H9 (cell line): ENCODE results near the gene NEURL1. TPM values are rescaled to one million over a fixed set of nuclear protein-coding genes. Genes with fewer than 3 reads are reported as not detected.

Experiments used
- DNase-seq: peaks from one replicate; pipeline ENCODE4 v3.0.0-alpha.2; 2017
- H2AFZ ChIP-seq: one replicate; pipeline ENCODE4 v1.6.1; 2013; ENCODE audit warnings: mild to moderate bottlenecking, low read length, control low read depth, moderate library complexity
- H2AK5ac ChIP-seq: 2 replicates; pipeline ENCODE4 v1.6.1; 2013; ENCODE audit warnings: low read length, control low read depth, mixed read lengths; ENCODE audit not compliant: insufficient read length
- H2BK120ac ChIP-seq: one replicate; pipeline ENCODE4 v1.6.1; 2013; ENCODE audit warnings: low read depth, mild to moderate bottlenecking, low read length, control low read depth, inconsistent platforms; ENCODE audit not compliant: poor library complexity, severe bottlenecking
- H2BK12ac ChIP-seq: 2 replicates; pipeline ENCODE4 v1.6.1; 2013; ENCODE audit warnings: low read length, control low read depth, mixed read lengths, low read depth; ENCODE audit not compliant: insufficient read length
- H2BK15ac ChIP-seq: 2 replicates; pipeline ENCODE4 v1.6.1; 2013; ENCODE audit warnings: low read depth, low read length, control low read depth
- H2BK20ac ChIP-seq: one replicate; pipeline ENCODE4 v1.6.1; 2013; ENCODE audit warnings: low read depth, mild to moderate bottlenecking, low read length, control low read depth, inconsistent platforms; ENCODE audit not compliant: poor library complexity, severe bottlenecking
- H2BK5ac ChIP-seq: 2 replicates; pipeline ENCODE4 v1.6.1; 2013; ENCODE audit warnings: low read length, control low read depth, mixed read lengths; ENCODE audit not compliant: insufficient read length
- H3K14ac ChIP-seq: 2 replicates; pipeline ENCODE4 v1.6.1; 2013; ENCODE audit warnings: low read length, control low read depth; ENCODE audit not compliant: insufficient read depth
- H3K18ac ChIP-seq: 2 replicates; pipeline ENCODE4 v1.6.1; 2013; ENCODE audit warnings: low read depth, mild to moderate bottlenecking, mixed read lengths, low read length, control low read depth; ENCODE audit not compliant: insufficient read length
- H3K23ac ChIP-seq: 2 replicates; pipeline ENCODE4 v1.6.1; 2013; ENCODE audit warnings: low read length, control low read depth, mixed read lengths, low read depth; ENCODE audit not compliant: insufficient read length
- H3K23me2 ChIP-seq: 2 replicates; pipeline ENCODE4 v1.6.1; 2013; ENCODE audit warnings: low read depth, mild to moderate bottlenecking, mixed read lengths, low read length, control low read depth; ENCODE audit not compliant: insufficient read length, poor library complexity, severe bottlenecking
- H3K27ac ChIP-seq: 2 replicates; pipeline ENCODE4 v1.5.1; 2013; ENCODE audit warnings: low read length, control low read depth, mixed read lengths, low read depth; ENCODE audit not compliant: insufficient read length
- H3K27me3 ChIP-seq: 2 replicates; pipeline ENCODE4 v1.6.1; 2013; ENCODE audit warnings: low read length, control low read depth, inconsistent platforms; ENCODE audit not compliant: insufficient read depth
- H3K4ac ChIP-seq: 2 replicates; pipeline ENCODE4 v1.6.1; 2013; ENCODE audit warnings: low read depth, mild to moderate bottlenecking, control low read depth, inconsistent platforms, low read length, moderate library complexity
- H3K4me1 ChIP-seq: 2 replicates; pipeline ENCODE4 v1.6.1; 2013; ENCODE audit warnings: low read length, control low read depth, inconsistent platforms; ENCODE audit not compliant: insufficient read depth
- H3K4me2 ChIP-seq: 2 replicates; pipeline ENCODE4 v1.6.1; 2013; ENCODE audit warnings: low read length, control low read depth, mixed read lengths; ENCODE audit not compliant: insufficient read length, insufficient read depth
- H3K56ac ChIP-seq: 2 replicates; pipeline ENCODE4 v1.6.1; 2013; ENCODE audit warnings: low read depth, mild to moderate bottlenecking, mixed read lengths, low read length, control low read depth; ENCODE audit not compliant: insufficient read length
- H3K79me1 ChIP-seq: 2 replicates; pipeline ENCODE4 v1.6.1; 2013; ENCODE audit warnings: low read depth, mild to moderate bottlenecking, moderate library complexity, low read length, control low read depth, inconsistent platforms; ENCODE audit not compliant: insufficient read depth, poor library complexity, severe bottlenecking
- H3K79me2 ChIP-seq: 2 replicates; pipeline ENCODE4 v1.6.1; 2013; ENCODE audit warnings: low read length, control low read depth, inconsistent platforms; ENCODE audit not compliant: insufficient read depth
- H3K9ac ChIP-seq: 2 replicates; pipeline ENCODE4 v1.6.1; 2013; ENCODE audit warnings: low read length, control low read depth, mixed read lengths; ENCODE audit not compliant: insufficient read length; ENCODE audit errors: extremely low read depth
- H3K9me3 ChIP-seq: one replicate; pipeline ENCODE4 v1.6.1; 2013; ENCODE audit warnings: low read depth, low read length, inconsistent platforms; ENCODE audit not compliant: control insufficient read depth
- H3T11ph ChIP-seq: one replicate; pipeline ENCODE4 v1.6.1; 2013; ENCODE audit warnings: mild to moderate bottlenecking, low read length, control low read depth, inconsistent platforms
- H4K20me1 ChIP-seq: one replicate; pipeline ENCODE4 v1.6.1; 2013; ENCODE audit not compliant: control insufficient read depth, insufficient read length, insufficient read depth
- H4K5ac ChIP-seq: 2 replicates; pipeline ENCODE4 v1.6.1; 2013; ENCODE audit warnings: low read depth, mild to moderate bottlenecking, mixed read lengths, low read length, control low read depth; ENCODE audit not compliant: insufficient read length
- H4K8ac ChIP-seq: replicated peaks from 2 replicates; pipeline ENCODE4 v1.6.1; 2013; ENCODE audit warnings: low read length, control low read depth, mixed read lengths, low read depth; ENCODE audit not compliant: insufficient read length
- H4K91ac ChIP-seq: 2 replicates; pipeline ENCODE4 v1.6.1; 2013; ENCODE audit warnings: low read depth, mild to moderate bottlenecking, moderate library complexity, mixed read lengths, low read length, control low read depth; ENCODE audit not compliant: insufficient read length
- H3K27ac Mint-ChIP-seq, 3 experiments: 2 replicates in 2 of 3; 3 replicates in 1 of 3; pipeline ENCODE4 v1.8.0; 2020 to 2021; ENCODE audit warnings: mixed read lengths in 3 of 3, mild to moderate bottlenecking in 1 of 3, moderate library complexity in 1 of 3
- H3K27me3 Mint-ChIP-seq: 2 replicates; pipeline ENCODE4 v1.8.0; 2021; ENCODE audit warnings: low read depth, mild to moderate bottlenecking, moderate library complexity, mixed read lengths
- H3K36me3 Mint-ChIP-seq, 3 experiments: 2 replicates in 2 of 3; 3 replicates in 1 of 3; pipeline ENCODE4 v1.8.0; 2020 to 2021; ENCODE audit warnings: low read depth in 3 of 3, mixed read lengths in 3 of 3; ENCODE audit not compliant: insufficient read depth in 1 of 3
- H3K4me1 Mint-ChIP-seq, 2 experiments: 2 replicates each; pipeline ENCODE4 v1.8.0; 2020; ENCODE audit warnings: mixed read lengths in 2 of 2
- H3K4me3 Mint-ChIP-seq, 2 experiments: 2 replicates in 1 of 2; 3 replicates in 1 of 2; pipeline ENCODE4 v1.8.0; 2020 to 2021; ENCODE audit warnings: mild to moderate bottlenecking in 2 of 2, mixed read lengths in 2 of 2, moderate library complexity in 1 of 2
- H3K9me3 Mint-ChIP-seq, 2 experiments: 2 replicates in 1 of 2; 3 replicates in 1 of 2; pipeline ENCODE4 v1.8.0; 2020; ENCODE audit warnings: mild to moderate bottlenecking in 2 of 2, mixed read lengths in 2 of 2, moderate library complexity in 1 of 2
- CTCF ChIP-seq: fragments of 200-600 bp; sonication (generic); conservative IDR thresholded peaks from 3 replicates; pipeline ENCODE4 v1.8.0; 2021; ENCODE audit warnings: antibody characterized with exemption, mild to moderate bottlenecking
- WGBS: extraction: QIAGEN DNeasy Blood & Tissue Kit; methylation state at CpG from one replicate; pipeline ENCODE4 v1.1.7; 2013; ENCODE audit warnings: missing lambda C conversion rate, low lambda C conversion rate, mixed read lengths; ENCODE audit not compliant: insufficient read length; ENCODE audit errors: extremely low coverage; 5-methylcytosine and 5-hydroxymethylcytosine counted together
- total RNA-seq: library from RNA; stranded (reverse); gene quantifications from 2 replicates; pipeline ENCODE4 v1.2.1, GENCODE V29; 2021

NEURL1 gene
- total RNA-seq, 1 experiment from 2014 or later: 1.2 TPM

- H3K27ac Mint-ChIP-seq: no peak overlapping the region
- TF ChIP-seq CTCF: no peak
- no CpG with 5 or more reads among the region's 3 CpGs for WGBS
- Histone ChIP-seq H2BK12ac (no peak overlapping the region), H3K4ac (no peak overlapping the region), H3K79me2 (no peaks in the 10 kb centered on the region), H2AK5ac (no peak overlapping the region), H3K27ac (no peak overlapping the region), H3K9me3 (no peaks in the 10 kb centered on the region), H3K79me1 (no peaks in the 10 kb centered on the region), H3K23me2 (no peaks in the 10 kb centered on the region), H3K18ac (no peak overlapping the region), H3K23ac (no peak overlapping the region), H3K14ac (no peak overlapping the region), H3K56ac (no peak overlapping the region), H3K4me2 (no peak overlapping the region), H3T11ph (no peak overlapping the region), H3K27me3 (no peaks in the 10 kb centered on the region), H2AFZ (no peak overlapping the region), H4K5ac (no peak overlapping the region), H3K9ac (no peak overlapping the region), H3K4me1 (peaks cover 1% of the 10 kb centered on the region; the same call in 1 of the 2 replicates), H4K8ac (no peak overlapping the region), H2BK5ac (no peak overlapping the region), H2BK15ac (no peak overlapping the region), H4K20me1 (no peaks in the 10 kb centered on the region), H2BK20ac (no peak overlapping the region), H4K91ac (no peak overlapping the region), H2BK120ac (no peak overlapping the region)
- peaks cover 13% of the 10 kb centered on the region for H3K27me3 Mint-ChIP-seq
- H3K9me3 Mint-ChIP-seq: no peaks in the 10 kb centered on the region; a peak in 1 of 5 replicates
- H3K4me3 Mint-ChIP-seq: no peak overlapping the region
- H3K36me3 Mint-ChIP-seq: no peaks in the 10 kb centered on the region
- H3K4me1 Mint-ChIP-seq: peaks cover 8 to 30% of the 10 kb centered on the region in 2 experiments
- DNase-seq: peak; percentile 7
These were observed 54.5 kb downstream of the NEURL1 start for GRCh38 chr10:103548006-103548405.
